ENCODE results near the gene DIPK1A.
"Not testable (repeated sequence)": the region's sequence is repeated elsewhere in the genome, so short reads cannot be mapped to it uniquely, and the experiment has no call there.

DIPK1A gene

DNA sequence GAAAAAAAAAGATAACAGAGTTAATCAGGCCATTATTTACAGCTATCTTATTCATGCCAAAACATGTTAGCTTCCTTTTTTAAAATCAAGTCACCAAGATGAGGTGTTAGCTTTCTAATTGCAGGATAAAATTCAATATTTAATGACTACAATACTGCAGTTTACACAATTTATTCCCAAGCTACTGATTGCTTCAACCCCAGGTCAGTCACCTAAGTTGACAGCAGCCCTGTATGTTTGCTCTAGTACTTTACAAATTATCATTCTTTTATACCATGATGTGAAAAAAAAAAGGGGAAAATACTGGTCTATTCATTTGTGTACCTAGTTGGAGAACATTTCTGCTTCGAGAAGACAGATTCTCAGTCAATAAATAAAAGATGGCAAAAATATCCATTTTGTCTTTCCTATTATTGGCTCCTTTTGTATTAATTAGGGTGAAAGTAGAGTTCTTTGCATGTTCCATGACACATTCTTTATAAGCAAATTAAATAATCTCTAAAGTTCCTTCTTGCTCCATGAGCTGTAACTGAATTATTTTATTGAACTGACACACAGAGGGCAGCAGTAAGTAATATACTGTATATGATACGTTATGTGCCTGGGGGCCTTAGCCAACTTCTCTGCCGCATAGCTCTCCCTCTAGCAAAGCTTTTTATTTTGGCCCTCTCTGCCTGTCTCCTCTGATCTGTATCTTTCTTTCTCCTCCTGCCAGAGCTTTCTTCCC lies 48.0 kb downstream of the DIPK1A start:
- no peak for DNase-seq

DNA sequence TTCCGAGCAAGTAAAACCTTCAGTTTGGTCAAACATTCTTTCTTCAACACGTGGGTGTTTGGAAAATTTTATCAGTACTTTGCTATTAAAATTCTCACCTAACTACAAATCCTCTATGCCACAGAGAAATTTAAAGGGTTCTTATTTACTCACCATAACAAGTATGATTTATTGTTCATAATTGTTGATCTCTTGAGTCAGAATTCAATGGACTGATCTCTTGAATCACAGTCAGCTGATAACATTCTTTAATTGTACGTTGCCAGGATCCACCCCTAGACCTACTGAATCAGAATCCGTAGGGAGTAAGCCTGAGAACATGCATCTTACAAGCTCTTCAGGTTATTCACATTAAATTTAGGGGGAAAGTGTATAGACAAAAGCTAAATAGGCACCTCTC lies 51.2 kb downstream of the DIPK1A start:
- no peak for DNase-seq

- no peak for DNase-seq
These were observed 51.9 kb downstream of the DIPK1A start for GRCh38 chr1:92909321-92909720.

DNA sequence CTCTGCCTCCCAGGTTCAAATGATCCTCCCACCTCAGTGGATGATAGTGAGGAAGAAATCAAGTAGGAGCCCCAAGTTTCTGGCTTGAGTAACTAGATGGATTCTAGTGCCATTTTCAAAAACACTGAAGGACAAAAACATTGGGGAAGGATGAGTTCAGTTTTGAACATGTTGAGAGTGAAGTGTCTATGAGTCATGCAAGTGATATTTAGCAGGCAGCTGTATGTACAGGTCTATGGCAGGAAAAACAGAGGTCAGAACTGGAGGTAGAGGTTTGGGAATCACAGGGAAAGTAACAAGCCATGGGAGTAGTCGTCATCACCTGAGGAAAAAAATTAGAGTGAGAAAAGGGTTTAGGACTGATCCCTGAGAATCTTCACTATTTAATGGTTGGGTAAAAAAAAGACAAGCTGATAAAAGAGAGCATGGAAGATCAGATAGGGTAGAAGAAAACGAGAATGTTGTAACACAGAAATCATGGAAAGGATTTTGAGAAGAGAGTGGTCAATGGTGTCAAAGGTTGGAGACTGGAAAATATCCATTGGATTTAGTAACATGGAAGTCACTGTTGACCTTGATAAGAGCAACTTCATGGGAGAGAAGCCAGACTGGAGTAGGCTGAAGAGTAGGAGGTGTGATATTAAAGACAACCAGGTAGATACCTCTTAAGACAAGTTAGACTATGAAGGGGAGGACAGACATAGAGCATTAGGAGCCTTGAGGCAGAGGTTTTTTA lies 53.1 kb downstream of the DIPK1A start:
- DNase-seq: no peak

GRCh38 chr1:92903765-92904164 lies 57.5 kb downstream of the DIPK1A start:
- DNase-seq: no peak

- DNase-seq: no peak
These were observed 58.9 kb downstream of the DIPK1A start for GRCh38 chr1:92902406-92902744.

DNA sequence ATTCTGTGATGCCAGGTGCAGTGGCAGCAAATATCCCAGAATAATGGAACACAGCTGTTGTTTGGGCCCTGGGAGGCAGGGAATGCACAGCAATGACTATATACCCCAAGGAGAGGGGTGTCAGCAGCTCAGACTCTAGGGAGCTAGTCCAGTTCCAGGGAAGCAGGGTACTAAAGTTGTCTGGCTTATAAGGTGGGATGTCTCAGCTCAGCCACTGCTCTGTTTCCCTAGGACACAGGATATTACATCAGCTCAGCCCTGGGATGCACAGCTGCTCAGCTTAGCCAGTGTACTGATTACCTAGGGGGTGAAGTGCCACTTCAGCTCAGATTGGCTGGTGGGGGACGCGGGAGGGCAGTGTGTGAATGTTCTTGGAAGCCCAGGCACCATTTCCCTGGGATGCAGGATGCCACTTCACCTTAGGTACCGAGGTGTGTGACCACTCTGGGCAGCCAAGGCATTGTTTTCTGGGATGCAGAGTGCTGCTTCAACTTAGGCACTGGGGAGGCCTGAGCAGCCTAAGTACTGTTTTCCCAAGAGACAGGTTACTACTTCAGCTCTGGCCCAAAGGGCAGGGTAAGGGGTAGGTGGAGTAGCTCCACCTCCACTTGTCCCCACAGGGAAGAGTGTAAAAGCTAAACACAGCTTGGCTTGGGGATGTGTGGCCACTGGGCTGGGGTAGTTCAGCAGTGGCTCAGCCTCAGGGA lies 59.4 kb downstream of the DIPK1A start:
- no peak for DNase-seq

- DNase-seq: no peak
These were observed 60.1 kb downstream of the DIPK1A start for GRCh38 chr1:92901126-92901525.

- DNase-seq: no peak
These were observed 60.7 kb downstream of the DIPK1A start for GRCh38 chr1:92900539-92900938.

GRCh38 chr1:92899780-92900179 lies 61.5 kb downstream of the DIPK1A start:
- no peak for DNase-seq

GRCh38 chr1:92898053-92898452 lies 63.2 kb downstream of the DIPK1A start:
- not testable (repeated sequence) for DNase-seq

GRCh38 chr1:92887465-92887864 lies 73.8 kb downstream of the DIPK1A start:
- DNase-seq: no peak

DNA sequence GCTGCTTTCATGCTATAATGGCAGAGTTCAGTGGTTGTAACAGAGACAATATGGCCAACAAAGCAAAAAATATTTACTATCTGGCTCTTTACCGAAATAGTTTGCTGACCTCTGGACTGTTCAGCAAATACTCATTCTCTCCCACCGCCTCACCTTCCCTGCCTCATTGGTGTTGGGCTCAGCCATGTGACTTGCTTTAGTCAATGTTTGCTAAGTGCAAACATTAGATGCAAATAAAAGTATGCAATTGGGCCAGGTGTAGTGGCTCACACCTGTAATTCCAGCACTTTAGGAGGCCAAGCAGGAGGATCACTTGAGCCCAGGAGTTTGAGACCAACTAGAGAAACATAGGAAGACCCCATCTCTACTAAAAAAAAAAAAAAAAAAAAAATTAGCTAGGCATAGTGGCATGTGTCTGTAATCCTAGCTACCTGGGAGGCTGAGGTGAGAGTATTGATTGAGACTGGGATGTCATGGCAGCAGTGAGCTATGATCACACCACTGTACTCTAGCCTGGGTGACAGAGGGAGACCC lies 74.3 kb downstream of the DIPK1A start:
- DNase-seq: no peak

GRCh38 chr1:92884195-92884594 lies 77.1 kb downstream of the DIPK1A start:
- no peak for DNase-seq

GRCh38 chr1:92883297-92883696 lies 78.0 kb downstream of the DIPK1A start:
- DNase-seq: no peak

GRCh38 chr1:92882819-92883218 lies 78.4 kb downstream of the DIPK1A start:
- DNase-seq: peak; percentile 13

DNA sequence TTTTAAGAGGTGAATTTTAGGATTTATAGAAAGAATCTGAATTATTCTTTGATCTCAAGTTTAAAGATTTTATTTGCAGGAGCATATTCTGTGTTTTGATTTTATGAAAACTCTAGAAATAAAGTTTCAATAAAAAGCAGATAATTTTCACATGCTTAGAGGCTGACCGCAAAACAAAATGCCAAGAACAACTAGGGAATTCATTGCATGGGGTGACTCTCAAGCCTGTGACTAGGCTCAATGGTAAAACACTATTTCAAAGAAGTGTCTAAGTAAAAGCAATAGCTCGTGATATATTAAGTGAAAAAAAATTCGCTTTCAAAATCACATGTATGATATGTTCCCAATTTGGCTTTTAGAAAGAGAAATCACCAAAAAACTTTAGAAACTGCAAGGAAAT lies 79.9 kb downstream of the DIPK1A start:
- no peak for DNase-seq

- no peak for DNase-seq
These were observed 81.8 kb downstream of the DIPK1A start for GRCh38 chr1:92879316-92879968.

DNA sequence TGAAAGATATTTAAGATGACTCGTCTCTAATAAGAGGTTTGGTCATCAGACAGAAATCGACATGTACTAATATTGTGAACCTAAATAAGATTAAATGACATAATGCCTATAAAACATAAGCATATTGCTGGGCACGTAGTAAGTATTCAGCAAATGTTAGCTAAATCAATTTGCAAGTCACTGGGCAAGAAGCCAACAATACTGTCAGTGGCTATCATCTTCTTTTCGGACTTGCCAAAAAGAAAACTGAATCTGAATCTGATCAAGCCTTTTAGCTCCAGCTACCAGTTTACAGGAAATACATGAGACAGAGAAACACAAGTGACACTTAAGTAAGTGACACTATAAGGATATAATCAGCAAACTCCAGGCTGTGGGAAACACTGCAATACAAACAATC lies 83.5 kb downstream of the DIPK1A start:
- no peak for DNase-seq

DNA sequence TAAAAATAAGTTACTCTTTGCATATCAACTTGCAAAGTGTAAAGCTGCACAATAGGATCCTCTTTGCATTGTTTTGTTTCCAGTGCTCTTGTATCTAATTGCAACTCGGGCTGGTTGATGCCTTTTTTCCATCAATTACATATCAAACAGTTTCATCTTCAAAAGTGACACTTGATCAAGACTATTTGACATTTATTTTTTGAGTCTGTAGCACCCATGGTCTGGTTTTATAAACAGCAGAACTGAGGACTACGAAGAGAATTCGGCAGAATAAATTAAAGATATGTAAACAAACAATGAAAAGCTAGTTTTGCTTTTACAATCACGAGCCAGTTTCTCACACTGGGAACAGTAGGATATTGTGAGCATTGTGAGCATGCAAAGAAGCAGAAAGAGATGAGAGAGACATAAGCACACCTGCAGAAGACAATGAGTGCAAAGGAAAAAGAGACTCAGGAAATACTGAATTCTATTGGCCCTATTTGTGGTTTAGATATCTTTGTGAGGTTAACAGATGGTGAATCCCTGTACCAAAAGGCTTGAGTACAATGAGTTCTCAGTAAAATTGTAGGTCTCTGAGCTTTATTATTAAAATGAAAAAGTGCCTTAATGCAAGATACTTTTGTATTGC lies 84.1 kb downstream of the DIPK1A start:
- DNase-seq: no peak

- no peak for DNase-seq
These were observed 84.9 kb downstream of the DIPK1A start for GRCh38 chr1:92876351-92876750.

DNA sequence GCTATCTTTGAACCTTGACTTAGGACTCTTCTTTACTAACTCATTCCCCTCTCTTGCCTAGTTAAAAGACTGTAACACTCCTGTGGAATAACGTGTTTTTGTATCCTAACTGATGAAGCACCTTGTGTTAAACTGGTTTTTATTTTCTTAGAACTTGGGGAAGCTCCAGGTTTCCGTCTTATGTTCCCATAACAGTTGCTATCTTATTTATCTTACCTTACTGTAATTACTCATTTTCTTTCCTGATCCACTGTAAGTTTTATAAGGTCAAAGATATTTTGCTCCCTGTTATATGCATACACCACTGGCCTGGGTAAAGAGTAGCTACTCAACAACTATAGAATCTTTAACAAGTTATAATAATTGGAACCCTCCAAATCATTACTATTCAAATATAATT lies 86.3 kb downstream of the DIPK1A start:
- DNase-seq: no peak

GRCh38 chr1:92872719-92873118 lies 88.5 kb downstream of the DIPK1A start:
- DNase-seq: no peak

Data from NK-92 treated with Interleukin-12 subunit alpha and Interleukin-12 subunit beta, amount 100 ng/mL, for 24 hours (cell line).